WTC11 (cell line): ENCODE data around the gene GDPGP1. TPM values are rescaled to one million over a fixed set of nuclear protein-coding genes. Genes with fewer than 3 reads are reported as not detected.

Source experiments
- ATAC-seq: fragments of 200-7000 bp; cut with Tn5 transposase; 2 replicates; pipeline ENCODE4 v1.10.0; 2021; ENCODE audit warnings: mild to moderate bottlenecking, moderate library complexity
- CTCF ChIA-PET: fragments of 300-600 bp; sonication (Branson Sonifier 250); formaldehyde crosslinking; loops from one replicate; lab custom pipeline; 2021; ENCODE audit warnings: antibody characterized with exemption; lab: Charles Lee
- POLR2A ChIA-PET: fragments of 350-600 bp; sonication (Branson Sonifier 250); formaldehyde crosslinking; loops from one replicate; lab custom pipeline; 2021; ENCODE audit warnings: antibody characterized with exemption; lab: Charles Lee
- DNase-seq: peaks from one replicate; pipeline ENCODE4 v3.0.0; 2021; ENCODE audit warnings: low spot score
- H3K27ac Mint-ChIP-seq: 2 replicates; pipeline ENCODE4 v1.8.0; 2021; ENCODE audit warnings: mixed read lengths
- H3K27me3 Mint-ChIP-seq: 2 replicates; pipeline ENCODE4 v1.8.0; 2021; ENCODE audit warnings: low read depth, mild to moderate bottlenecking, moderate library complexity, mixed read lengths
- H3K36me3 Mint-ChIP-seq: 2 replicates; pipeline ENCODE4 v1.8.0; 2021; ENCODE audit warnings: mixed read lengths
- H3K4me1 Mint-ChIP-seq: 2 replicates; pipeline ENCODE4 v1.8.0; 2022; ENCODE audit warnings: mixed read lengths
- H3K4me3 Mint-ChIP-seq: 2 replicates; pipeline ENCODE4 v1.8.0; 2021; ENCODE audit warnings: mild to moderate bottlenecking, moderate library complexity, mixed read lengths
- H3K9me3 Mint-ChIP-seq: 2 replicates; pipeline ENCODE4 v1.8.0; 2021; ENCODE audit warnings: mixed read lengths
- ARID4B ChIP-seq: sonication (generic); formaldehyde crosslinking; IDR thresholded peaks from 2 replicates; pipeline ENCODE4 v1.8.0; 2023; ENCODE audit warnings: missing genetic modification reagents, mild to moderate bottlenecking, borderline replicate concordance
- CDX4 ChIP-seq: fragments of 250-450 bp; sonication (Bioruptor Pico); IDR thresholded peaks from 2 replicates; pipeline ENCODE4 v1.9.0; 2021; ENCODE audit warnings: moderate library complexity, mild to moderate bottlenecking, inconsistent platforms, borderline replicate concordance
- CREB1 ChIP-seq: sonication (generic); formaldehyde crosslinking; IDR thresholded peaks from 2 replicates; pipeline ENCODE4 v1.8.0; 2023; ENCODE audit warnings: mild to moderate bottlenecking, missing genetic modification reagents
- ETV6 ChIP-seq: sonication (generic); formaldehyde crosslinking; IDR thresholded peaks from 2 replicates; pipeline ENCODE4 v1.8.1; 2022; ENCODE audit warnings: mild to moderate bottlenecking, missing genetic modification reagents
- FOXJ3 ChIP-seq: sonication (generic); formaldehyde crosslinking; IDR thresholded peaks from 2 replicates; pipeline ENCODE4 v1.9.0; 2021; ENCODE audit warnings: missing genetic modification reagents, mild to moderate bottlenecking, borderline replicate concordance
- FOXP1 ChIP-seq: sonication (generic); formaldehyde crosslinking; IDR thresholded peaks from 2 replicates; pipeline ENCODE4 v1.8.0; 2022; ENCODE audit warnings: missing genetic modification reagents, mild to moderate bottlenecking, moderate library complexity, borderline replicate concordance
- GABPB1 ChIP-seq: sonication (generic); formaldehyde crosslinking; IDR thresholded peaks from 2 replicates; pipeline ENCODE4 v1.8.1; 2023; ENCODE audit warnings: mild to moderate bottlenecking, missing genetic modification reagents
- GRHL2 ChIP-seq: fragments of 250-450 bp; sonication (Bioruptor Pico); IDR thresholded peaks from 2 replicates; pipeline ENCODE4 v1.8.0; 2022; ENCODE audit warnings: mild to moderate bottlenecking, moderate library complexity; ENCODE audit not compliant: insufficient replicate concordance, severe bottlenecking
- GTF2I ChIP-seq: fragments of 250-450 bp; sonication (Bioruptor Pico); conservative IDR thresholded peaks from 2 replicates; pipeline ENCODE4 v1.4.0; 2021; ENCODE audit warnings: mild to moderate bottlenecking
- HMGXB4 ChIP-seq: sonication (generic); formaldehyde crosslinking; IDR thresholded peaks from 2 replicates; pipeline ENCODE4 v1.8.1; 2023; ENCODE audit warnings: mild to moderate bottlenecking, moderate library complexity, missing genetic modification reagents
- IRF1 ChIP-seq: sonication (generic); formaldehyde crosslinking; IDR thresholded peaks from 2 replicates; pipeline ENCODE4 v1.8.0; 2023; ENCODE audit warnings: missing genetic modification reagents
- MAX ChIP-seq: sonication (generic); formaldehyde crosslinking; IDR thresholded peaks from 2 replicates; pipeline ENCODE4 v1.8.0; 2022; ENCODE audit warnings: mild to moderate bottlenecking, missing genetic modification reagents
- NFATC4 ChIP-seq: fragments of 250-450 bp; sonication (Bioruptor Pico); IDR thresholded peaks from 2 replicates; pipeline ENCODE4 v1.9.0; 2021; ENCODE audit warnings: mild to moderate bottlenecking
- NR1H2 ChIP-seq: sonication (generic); formaldehyde crosslinking; IDR thresholded peaks from 2 replicates; pipeline ENCODE4 v1.9.0; 2021; ENCODE audit warnings: mild to moderate bottlenecking, moderate library complexity, missing genetic modification reagents
- RORB ChIP-seq: fragments of 250-450 bp; sonication (Bioruptor Pico); IDR thresholded peaks from 2 replicates; pipeline ENCODE4 v1.9.0; 2021; ENCODE audit warnings: mild to moderate bottlenecking
- SOX15 ChIP-seq: fragments of 250-450 bp; sonication (Bioruptor Pico); IDR thresholded peaks from 2 replicates; pipeline ENCODE4 v1.9.0; 2021; ENCODE audit warnings: mild to moderate bottlenecking
- TEAD4 ChIP-seq: sonication (generic); formaldehyde crosslinking; IDR thresholded peaks from 2 replicates; pipeline ENCODE4 v1.8.0; 2022; ENCODE audit warnings: mild to moderate bottlenecking, missing genetic modification reagents
- ZNF232 ChIP-seq: sonication (generic); formaldehyde crosslinking; IDR thresholded peaks from 2 replicates; pipeline ENCODE4 v1.8.0; 2022; ENCODE audit warnings: mild to moderate bottlenecking, missing genetic modification reagents
- ZNF416 ChIP-seq: fragments of 250-450 bp; sonication (Bioruptor Pico); IDR thresholded peaks from 2 replicates; pipeline ENCODE4 v1.9.0; 2021; ENCODE audit warnings: mild to moderate bottlenecking, inconsistent platforms
- ZNF423 ChIP-seq: fragments of 250-450 bp; sonication (Bioruptor Pico); IDR thresholded peaks from 2 replicates; pipeline ENCODE4 v2.1.2; 2022; ENCODE audit warnings: mild to moderate bottlenecking, moderate library complexity
- total RNA-seq: library from RNA; stranded (reverse); gene quantifications from 3 replicates; pipeline ENCODE4 v1.2.3, GENCODE V29; 2021
- TF ChIP-seq, protein P1 (sequence below): sonication (generic); formaldehyde crosslinking; IDR thresholded peaks from 2 replicates; pipeline ENCODE4 v1.8.1; 2022; ENCODE audit warnings: mild to moderate bottlenecking, moderate library complexity, missing genetic modification reagents
- TF ChIP-seq, protein P2 (sequence below): fragments of 200-600 bp; IDR thresholded peaks from 2 replicates; pipeline ENCODE4 v1.8.0; 2022; ENCODE audit warnings: antibody characterized with exemption
- TF ChIP-seq, protein P3 (sequence below): sonication (generic); formaldehyde crosslinking; IDR thresholded peaks from 2 replicates; pipeline ENCODE4 v1.8.0; 2022; ENCODE audit warnings: mild to moderate bottlenecking, missing genetic modification reagents

The GDPGP1 gene
- total RNA-seq, 1 experiment from 2014 or later: 2.6 TPM

DNA sequence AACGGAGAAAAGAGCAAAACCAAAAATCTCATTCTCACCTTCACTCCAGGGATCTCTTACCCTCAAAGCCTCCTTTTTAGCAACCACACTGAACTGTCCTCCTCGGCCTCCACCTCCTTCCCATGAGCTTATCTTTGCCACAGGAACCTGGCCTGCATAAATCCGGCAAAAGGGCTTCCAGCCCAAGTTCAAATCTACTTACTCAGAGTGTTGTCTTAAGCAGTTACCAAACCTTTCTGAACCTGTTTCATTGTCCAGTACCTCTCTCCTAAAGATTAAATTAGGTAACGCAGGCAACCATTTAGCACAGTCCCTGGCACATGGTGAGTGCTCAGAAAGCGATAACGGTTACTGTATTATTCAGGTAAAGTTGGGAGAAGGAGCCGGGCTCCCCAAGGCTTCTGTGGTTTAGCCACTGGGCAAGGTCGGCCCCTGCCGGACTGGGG lies 1.0 kb upstream of the GDPGP1 start:
- Mint-ChIP-seq H3K27me3 (no peaks in the 10 kb centered on the region), H3K9me3 (no peaks in the 10 kb centered on the region), H3K4me1 (peaks cover 16% of the 10 kb centered on the region), H3K27ac (peak overlapping the region; percentile 25), H3K36me3 (peaks cover 18% of the 10 kb centered on the region), H3K4me3 (peak overlapping the region; percentile 69)
- ChIA-PET POLR2A (interaction anchor here (1.0 to 1.8 kb wide), 8 partner anchors 12 to 131 kb away, joined by 3 to 11 read pairs (median 6); partner anchors contain the start of genes IDH2, NGRN, SEMA4B and TTLL13), CTCF (interaction anchor here (0.5 to 3.2 kb wide), 32 partner anchors 11 to 493 kb away, joined by 3 to 66 read pairs (median 6); partner anchors contain the start of genes NGRN, SEMA4B and TTLL13)
- ATAC-seq (no peak), DNase-seq (no peak)
- TF ChIP-seq CDX4 (no peak), ZNF416 (no peak), GABPB1 (CRISPR knock-in tag) (no peak), ETV6 (CRISPR knock-in tag) (no peak), TEAD4 (CRISPR knock-in tag) (no peak), NFATC4 (no peak), FOXJ3 (CRISPR knock-in tag) (no peak), GRHL2 (CRISPR knock-in tag) (no peak), ZNF232 (CRISPR knock-in tag) (no peak)

GRCh38 chr15:90233387-90234095 lies 468 bp upstream of the GDPGP1 start, which contains the start of gene CIB1:
Gene CIB1 (minus strand): TSS chr15:90233941. CDS start chr15:90233885, 56 bp downstream.
- H3K36me3 Mint-ChIP-seq: peaks cover 21% of the 10 kb centered on the region
- H3K27me3 Mint-ChIP-seq: no peaks in the 10 kb centered on the region
- H3K27ac Mint-ChIP-seq: peak within 1 kb of the TSS; percentile 25
- ATAC-seq: peak; percentile 90
- CTCF ChIA-PET: interaction anchor here (0.5 to 3.2 kb wide), 37 partner anchors 12 to 494 kb away, joined by 3 to 66 read pairs (median 5); partner anchors contain the start of genes IDH2, NGRN, SEMA4B and TTLL13
- peaks cover 16% of the 10 kb centered on the region for H3K4me1 Mint-ChIP-seq
- peak; percentile 95 for DNase-seq
- no peaks in the 10 kb centered on the region for H3K9me3 Mint-ChIP-seq
- POLR2A ChIA-PET: interaction anchor here (0.5 to 1.8 kb wide), 10 partner anchors 12 to 131 kb away, joined by 3 to 11 read pairs (median 6); partner anchors contain the start of genes IDH2, NGRN, SEMA4B and TTLL13
- peak within 1 kb of the TSS; percentile 72 for H3K4me3 Mint-ChIP-seq
- TF ChIP-seq, protein P1, sequence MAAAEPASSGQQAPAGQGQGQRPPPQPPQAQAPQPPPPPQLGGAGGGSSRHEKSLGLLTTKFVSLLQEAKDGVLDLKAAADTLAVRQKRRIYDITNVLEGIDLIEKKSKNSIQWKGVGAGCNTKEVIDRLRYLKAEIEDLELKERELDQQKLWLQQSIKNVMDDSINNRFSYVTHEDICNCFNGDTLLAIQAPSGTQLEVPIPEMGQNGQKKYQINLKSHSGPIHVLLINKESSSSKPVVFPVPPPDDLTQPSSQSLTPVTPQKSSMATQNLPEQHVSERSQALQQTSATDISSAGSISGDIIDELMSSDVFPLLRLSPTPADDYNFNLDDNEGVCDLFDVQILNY (CRISPR knock-in tag): 0 out of 2 replicates have a peak, but pooled peaks have one; percentile 59
- TF ChIP-seq RORB: no peak
- peak; percentile 61; the same call in 1 of the 2 replicates for TF ChIP-seq ARID4B (CRISPR knock-in tag)
- no peak for TF ChIP-seq NR1H2
- no peak for TF ChIP-seq CREB1
- TF ChIP-seq MAX (CRISPR knock-in tag): peak; percentile 63
- peak; percentile 45; the same call in 1 of the 2 replicates for TF ChIP-seq FOXP1 (CRISPR knock-in tag)
- TF ChIP-seq, protein P2, sequence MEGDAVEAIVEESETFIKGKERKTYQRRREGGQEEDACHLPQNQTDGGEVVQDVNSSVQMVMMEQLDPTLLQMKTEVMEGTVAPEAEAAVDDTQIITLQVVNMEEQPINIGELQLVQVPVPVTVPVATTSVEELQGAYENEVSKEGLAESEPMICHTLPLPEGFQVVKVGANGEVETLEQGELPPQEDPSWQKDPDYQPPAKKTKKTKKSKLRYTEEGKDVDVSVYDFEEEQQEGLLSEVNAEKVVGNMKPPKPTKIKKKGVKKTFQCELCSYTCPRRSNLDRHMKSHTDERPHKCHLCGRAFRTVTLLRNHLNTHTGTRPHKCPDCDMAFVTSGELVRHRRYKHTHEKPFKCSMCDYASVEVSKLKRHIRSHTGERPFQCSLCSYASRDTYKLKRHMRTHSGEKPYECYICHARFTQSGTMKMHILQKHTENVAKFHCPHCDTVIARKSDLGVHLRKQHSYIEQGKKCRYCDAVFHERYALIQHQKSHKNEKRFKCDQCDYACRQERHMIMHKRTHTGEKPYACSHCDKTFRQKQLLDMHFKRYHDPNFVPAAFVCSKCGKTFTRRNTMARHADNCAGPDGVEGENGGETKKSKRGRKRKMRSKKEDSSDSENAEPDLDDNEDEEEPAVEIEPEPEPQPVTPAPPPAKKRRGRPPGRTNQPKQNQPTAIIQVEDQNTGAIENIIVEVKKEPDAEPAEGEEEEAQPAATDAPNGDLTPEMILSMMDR: no peak
- TF ChIP-seq SOX15 (CRISPR knock-in tag): no peak
- no peak for TF ChIP-seq GTF2I (CRISPR knock-in tag)
- peak; percentile 37; the same call in 1 of the 2 replicates for TF ChIP-seq HMGXB4 (CRISPR knock-in tag)
- TF ChIP-seq ZNF423 (CRISPR knock-in tag): no peak
- TF ChIP-seq IRF1 (CRISPR knock-in tag): no peak
- TF ChIP-seq, protein P3, sequence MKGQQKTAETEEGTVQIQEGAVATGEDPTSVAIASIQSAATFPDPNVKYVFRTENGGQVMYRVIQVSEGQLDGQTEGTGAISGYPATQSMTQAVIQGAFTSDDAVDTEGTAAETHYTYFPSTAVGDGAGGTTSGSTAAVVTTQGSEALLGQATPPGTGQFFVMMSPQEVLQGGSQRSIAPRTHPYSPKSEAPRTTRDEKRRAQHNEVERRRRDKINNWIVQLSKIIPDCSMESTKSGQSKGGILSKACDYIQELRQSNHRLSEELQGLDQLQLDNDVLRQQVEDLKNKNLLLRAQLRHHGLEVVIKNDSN (CRISPR knock-in tag): peak; percentile 25; the same call in 1 of the 2 replicates
